Panc1 (cell line): ENCODE measurements around the gene IFI44L. TPM values are rescaled to one million over a fixed set of nuclear protein-coding genes. Genes with fewer than 3 reads are reported as not detected.

Source experiments
- ATAC-seq: fragments of 200-7000 bp; cut with Tn5 transposase; 2 replicates; pipeline ENCODE4 v1.9.1; 2020; ENCODE audit warnings: mild to moderate bottlenecking, moderate library complexity
- BruUV-seq: library from RNA; stranded (reverse); fragments of 400-500 nt; replicated peaks from 2 replicates; lab custom pipeline; 2021; lab: Mats Ljungman, UMichigan
- CTCF ChIA-PET: fragments of 300-600 bp; sonication (Branson Sonifier 250); formaldehyde crosslinking; loops from one replicate; lab custom pipeline; 2022; ENCODE audit warnings: antibody characterized with exemption; lab: Charles Lee
- POLR2A ChIA-PET: fragments of 300-600 bp; sonication (Branson Sonifier 250); formaldehyde crosslinking; loops from one replicate; lab custom pipeline; 2022; ENCODE audit warnings: antibody characterized with exemption; lab: Charles Lee
- DNase-seq: peaks from one replicate; pipeline ENCODE4 v3.0.0-alpha.2; 2010; ENCODE audit warnings: low read depth, low spot score
- H3K27ac ChIP-seq: 2 replicates; pipeline ENCODE4 v1.5.1; 2011; ENCODE audit warnings: mild to moderate bottlenecking, low read length, inconsistent platforms
- H3K27me3 ChIP-seq: fragments of 200-500 bp; sonication (Bioruptor generic); 2 replicates; pipeline ENCODE4 v1.6.0; 2014; ENCODE audit warnings: low read length, inconsistent platforms; ENCODE audit not compliant: control insufficient read depth, insufficient read depth
- H3K36me3 ChIP-seq: fragments of 200-500 bp; sonication (Bioruptor generic); 2 replicates; pipeline ENCODE4 v1.5.1; 2014; ENCODE audit warnings: inconsistent platforms, mild to moderate bottlenecking, low read length, moderate library complexity; ENCODE audit not compliant: control insufficient read depth, insufficient read depth
- H3K4me1 ChIP-seq: 2 replicates; pipeline ENCODE4 v1.5.1; 2011; ENCODE audit warnings: inconsistent platforms, mild to moderate bottlenecking, low read length, moderate library complexity; ENCODE audit not compliant: control insufficient read depth, insufficient read depth
- H3K4me3 ChIP-seq, 2 experiments: 2 replicates each; pipeline ENCODE4 v1.5.1; 2011 to 2012; ENCODE audit warnings: low read depth in 2 of 2, low read length in 2 of 2, mild to moderate bottlenecking in 2 of 2, inconsistent platforms in 1 of 2, moderate library complexity in 1 of 2
- H3K9me3 ChIP-seq: fragments of 200-500 bp; sonication (Bioruptor generic); 2 replicates; pipeline ENCODE4 v1.5.1; 2014; ENCODE audit warnings: low read depth, mild to moderate bottlenecking, inconsistent platforms, low read length, moderate library complexity; ENCODE audit not compliant: control insufficient read depth, insufficient read depth
- POLR2AphosphoS5 ChIP-seq: IDR thresholded peaks from 2 replicates; pipeline ENCODE4 v1.6.1; 2012; ENCODE audit warnings: mild to moderate bottlenecking, low read depth, low read length, moderate library complexity
- SIN3A ChIP-seq: IDR thresholded peaks from 2 replicates; pipeline ENCODE4 v1.6.1; 2012; ENCODE audit warnings: low read depth, mild to moderate bottlenecking, low read length, moderate library complexity, borderline replicate concordance; ENCODE audit not compliant: insufficient read depth
- TCF7L2 ChIP-seq: IDR thresholded peaks from 2 replicates; pipeline ENCODE4 v1.6.1; 2011; ENCODE audit warnings: mild to moderate bottlenecking, low read depth, low read length, inconsistent platforms
- in situ Hi-C: cut with HindIII; loops from 2 replicates; pipeline ENCODE4 v1.10.0; 2016; ENCODE audit warnings: low sequenced_read_pairs, low pct_unique_long_range_greater_than_20kb
- intact Hi-C: fragments of 100-400 bp; cut with micrococcal nuclease; formaldehyde crosslinking; loops from one replicate; pipeline ENCODE4 v1.10.0; 2022; ENCODE audit not compliant: unreplicated experiment
- total RNA-seq: library from RNA; stranded (reverse); gene quantifications from one replicate; pipeline ENCODE4 v1.2.1, GENCODE V29; 2021; ENCODE audit not compliant: unreplicated experiment
- TF ChIP-seq, protein P1 (sequence below), 2 experiments: IDR thresholded peaks; 2 replicates each; pipeline ENCODE4 v1.6.1; 2011 to 2012; ENCODE audit warnings: low read depth in 2 of 2, control low read depth in 1 of 2, low read length in 1 of 2, mild to moderate bottlenecking in 1 of 2, moderate library complexity in 1 of 2; ENCODE audit not compliant: insufficient read depth in 1 of 2
- TF ChIP-seq, protein P2 (sequence below): fragments of 450-650 bp; IDR thresholded peaks from 2 replicates; pipeline ENCODE4 v1.5.1; 2017; ENCODE audit warnings: mild to moderate bottlenecking

The IFI44L gene
- total RNA-seq, 1 experiment from 2014 or later = 0.10 TPM

DNA sequence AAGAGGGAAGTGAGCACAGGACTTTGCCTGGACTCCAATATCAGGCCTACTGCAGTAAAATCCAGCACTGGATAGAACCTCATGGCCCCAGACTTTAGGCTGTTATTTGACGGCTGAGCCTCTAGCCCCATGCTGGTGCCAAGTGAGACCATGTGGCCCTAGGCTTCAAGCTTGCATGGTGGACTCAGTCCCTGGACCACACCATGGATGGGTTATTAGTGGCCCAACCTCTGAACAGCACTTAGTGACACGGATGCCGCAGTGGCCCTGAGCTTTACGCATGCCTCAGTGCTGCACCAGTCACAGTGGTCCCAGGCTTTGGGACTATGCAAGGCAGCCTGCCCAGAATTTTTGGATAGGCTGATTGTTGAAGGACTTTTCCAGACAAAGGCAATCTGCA, 13.0 kb downstream of the IFI44L start:
- no TSS peak for BruUV-seq
- Histone ChIP-seq H3K27me3 (no peaks in the 10 kb centered on the region), H3K4me1 (no peaks in the 10 kb centered on the region), H3K27ac (no peak overlapping the region), H3K9me3 (no peaks in the 10 kb centered on the region), H3K36me3 (no peaks in the 10 kb centered on the region), H3K4me3 (no peak overlapping the region)
- POLR2A ChIA-PET = no interaction called here
- CTCF ChIA-PET = no interaction called here
- intact Hi-C loops (no loop called here), in situ Hi-C loops (no loop called here)
- DNase-seq (no peak), ATAC-seq (no peak)
- TF ChIP-seq, protein P1, sequence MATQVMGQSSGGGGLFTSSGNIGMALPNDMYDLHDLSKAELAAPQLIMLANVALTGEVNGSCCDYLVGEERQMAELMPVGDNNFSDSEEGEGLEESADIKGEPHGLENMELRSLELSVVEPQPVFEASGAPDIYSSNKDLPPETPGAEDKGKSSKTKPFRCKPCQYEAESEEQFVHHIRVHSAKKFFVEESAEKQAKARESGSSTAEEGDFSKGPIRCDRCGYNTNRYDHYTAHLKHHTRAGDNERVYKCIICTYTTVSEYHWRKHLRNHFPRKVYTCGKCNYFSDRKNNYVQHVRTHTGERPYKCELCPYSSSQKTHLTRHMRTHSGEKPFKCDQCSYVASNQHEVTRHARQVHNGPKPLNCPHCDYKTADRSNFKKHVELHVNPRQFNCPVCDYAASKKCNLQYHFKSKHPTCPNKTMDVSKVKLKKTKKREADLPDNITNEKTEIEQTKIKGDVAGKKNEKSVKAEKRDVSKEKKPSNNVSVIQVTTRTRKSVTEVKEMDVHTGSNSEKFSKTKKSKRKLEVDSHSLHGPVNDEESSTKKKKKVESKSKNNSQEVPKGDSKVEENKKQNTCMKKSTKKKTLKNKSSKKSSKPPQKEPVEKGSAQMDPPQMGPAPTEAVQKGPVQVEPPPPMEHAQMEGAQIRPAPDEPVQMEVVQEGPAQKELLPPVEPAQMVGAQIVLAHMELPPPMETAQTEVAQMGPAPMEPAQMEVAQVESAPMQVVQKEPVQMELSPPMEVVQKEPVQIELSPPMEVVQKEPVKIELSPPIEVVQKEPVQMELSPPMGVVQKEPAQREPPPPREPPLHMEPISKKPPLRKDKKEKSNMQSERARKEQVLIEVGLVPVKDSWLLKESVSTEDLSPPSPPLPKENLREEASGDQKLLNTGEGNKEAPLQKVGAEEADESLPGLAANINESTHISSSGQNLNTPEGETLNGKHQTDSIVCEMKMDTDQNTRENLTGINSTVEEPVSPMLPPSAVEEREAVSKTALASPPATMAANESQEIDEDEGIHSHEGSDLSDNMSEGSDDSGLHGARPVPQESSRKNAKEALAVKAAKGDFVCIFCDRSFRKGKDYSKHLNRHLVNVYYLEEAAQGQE (IDR thresholded peaks at IDR 0.05; ENCODE audit: insufficient read depth in 1 of 2, low read depth in 2 of 2, low read length in 1 of 2) = no peak
- TF ChIP-seq, protein P2, sequence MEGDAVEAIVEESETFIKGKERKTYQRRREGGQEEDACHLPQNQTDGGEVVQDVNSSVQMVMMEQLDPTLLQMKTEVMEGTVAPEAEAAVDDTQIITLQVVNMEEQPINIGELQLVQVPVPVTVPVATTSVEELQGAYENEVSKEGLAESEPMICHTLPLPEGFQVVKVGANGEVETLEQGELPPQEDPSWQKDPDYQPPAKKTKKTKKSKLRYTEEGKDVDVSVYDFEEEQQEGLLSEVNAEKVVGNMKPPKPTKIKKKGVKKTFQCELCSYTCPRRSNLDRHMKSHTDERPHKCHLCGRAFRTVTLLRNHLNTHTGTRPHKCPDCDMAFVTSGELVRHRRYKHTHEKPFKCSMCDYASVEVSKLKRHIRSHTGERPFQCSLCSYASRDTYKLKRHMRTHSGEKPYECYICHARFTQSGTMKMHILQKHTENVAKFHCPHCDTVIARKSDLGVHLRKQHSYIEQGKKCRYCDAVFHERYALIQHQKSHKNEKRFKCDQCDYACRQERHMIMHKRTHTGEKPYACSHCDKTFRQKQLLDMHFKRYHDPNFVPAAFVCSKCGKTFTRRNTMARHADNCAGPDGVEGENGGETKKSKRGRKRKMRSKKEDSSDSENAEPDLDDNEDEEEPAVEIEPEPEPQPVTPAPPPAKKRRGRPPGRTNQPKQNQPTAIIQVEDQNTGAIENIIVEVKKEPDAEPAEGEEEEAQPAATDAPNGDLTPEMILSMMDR = no peak
- TF ChIP-seq SIN3A = no peak
- TF ChIP-seq POLR2AphosphoS5 = no peak
- TF ChIP-seq TCF7L2 = no peak

DNA sequence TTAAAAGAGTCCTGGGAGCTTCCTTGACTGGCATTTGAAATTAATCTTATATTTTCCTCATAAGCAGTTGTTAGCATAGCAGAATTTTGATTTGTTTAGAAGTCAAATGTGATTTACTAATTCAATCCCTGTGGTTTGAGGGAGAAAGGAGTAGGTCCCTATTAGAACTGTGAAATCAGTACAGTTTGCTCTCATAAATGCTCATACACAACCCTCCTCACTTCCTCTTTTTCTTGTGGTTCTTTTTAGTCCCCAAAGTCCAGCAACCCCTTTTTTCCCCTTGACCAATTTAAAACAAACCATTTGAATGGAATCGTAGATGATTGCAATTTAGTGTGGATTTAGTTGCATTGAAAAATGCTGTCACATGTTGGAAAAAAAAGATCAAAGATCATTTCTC, 20.2 kb downstream of the IFI44L start:
- ATAC-seq (no peak), DNase-seq (no peak)
- Histone ChIP-seq H3K27ac (no peak overlapping the region), H3K4me1 (no peaks in the 10 kb centered on the region), H3K36me3 (no peaks in the 10 kb centered on the region), H3K9me3 (no peaks in the 10 kb centered on the region), H3K4me3 (no peak overlapping the region), H3K27me3 (no peaks in the 10 kb centered on the region)
- BruUV-seq = no TSS peak
- intact Hi-C loops (no loop called here), in situ Hi-C loops (no loop called here)
- TF ChIP-seq POLR2AphosphoS5 = no peak
- TF ChIP-seq SIN3A = no peak
- TF ChIP-seq, protein P2 = no peak
- no peak for TF ChIP-seq TCF7L2
- TF ChIP-seq, protein P1 (IDR thresholded peaks at IDR 0.05; ENCODE audit: insufficient read depth in 1 of 2, low read depth in 2 of 2, low read length in 1 of 2) = no peak
- CTCF ChIA-PET = no interaction called here
- POLR2A ChIA-PET = no interaction called here
